GM21526 (cell line): ENCODE data around the gene REEP6.

ENCODE experiments used
- ATAC-seq: cut with Tn5 transposase; IDR thresholded peaks from one replicate; pipeline ENCODE4 v1.9.1; 2021; ENCODE audit warnings: moderate library complexity; ENCODE audit not compliant: unreplicated experiment, low FRiP score

Gene REEP6

DNA sequence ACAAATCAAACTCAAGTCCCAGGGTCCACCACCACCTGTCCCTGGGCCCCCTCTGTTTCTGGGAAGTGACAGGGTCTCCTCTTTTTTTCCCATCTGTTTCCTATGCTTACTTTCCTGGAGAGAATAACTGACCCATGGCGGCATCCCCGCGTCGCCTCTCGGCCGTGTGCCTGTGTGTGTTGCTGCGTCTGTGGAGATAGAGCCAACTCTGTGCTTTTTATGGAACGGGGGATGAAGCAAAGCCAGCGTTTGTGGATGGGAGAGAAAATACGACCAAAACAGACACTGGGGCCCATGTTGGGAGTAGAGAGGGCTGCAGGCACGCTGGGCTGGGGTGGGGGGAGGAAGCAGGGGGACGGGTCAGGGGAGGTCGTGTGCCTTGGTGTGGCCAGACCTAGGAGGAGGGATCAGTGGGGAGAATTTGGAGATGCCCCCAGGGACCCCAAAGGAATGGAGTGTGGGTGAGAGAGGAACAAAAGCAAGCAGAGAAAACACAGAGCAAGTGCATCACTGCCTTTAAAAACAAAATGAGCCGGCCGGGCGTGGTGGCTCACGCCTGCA lies 49.5 kb downstream of the REEP6 start:
- ATAC-seq: no peak
